KG1 (cell line): ENCODE results near the gene ADAMTS19.

ENCODE experiments used
- DNase-seq: peaks from one replicate; lab custom pipeline; 2025; lab: John Stamatoyannopoulos, UW

The ADAMTS19 gene

GRCh38 chr5:129672006-129672405 is 211.9 kb downstream of the ADAMTS19 start:
- DNase-seq: no peak

- no peak for DNase-seq
These were observed 219.6 kb downstream of the ADAMTS19 start for GRCh38 chr5:129679671-129680070.

- no peak for DNase-seq
These were observed 227.8 kb downstream of the ADAMTS19 start for GRCh38 chr5:129687941-129688340.

- no peak for DNase-seq
These were observed 228.9 kb downstream of the ADAMTS19 start for GRCh38 chr5:129689045-129689444.

GRCh38 chr5:129691220-129691619 is 231.1 kb downstream of the ADAMTS19 start:
- DNase-seq: no peak

GRCh38 chr5:129696636-129697035 is 236.5 kb downstream of the ADAMTS19 start:
- no peak for DNase-seq

- no peak for DNase-seq
These were observed 238.6 kb downstream of the ADAMTS19 start for GRCh38 chr5:129698661-129699060.

GRCh38 chr5:129716235-129716634 is 256.1 kb downstream of the ADAMTS19 start:
- no peak for DNase-seq

- DNase-seq: no peak
These were observed 256.6 kb downstream of the ADAMTS19 start for GRCh38 chr5:129716651-129717050.

- DNase-seq: no peak
These were observed 257.7 kb downstream of the ADAMTS19 start for GRCh38 chr5:129717751-129718310.

GRCh38 chr5:129718471-129719090 is 258.5 kb downstream of the ADAMTS19 start:
- no peak for DNase-seq

GRCh38 chr5:129724222-129724621 is 264.1 kb downstream of the ADAMTS19 start:
- no peak for DNase-seq

GRCh38 chr5:129724647-129725046 is 264.5 kb downstream of the ADAMTS19 start:
- DNase-seq: no peak

GRCh38 chr5:129739773-129740172 is 279.7 kb downstream of the ADAMTS19 start:
- no peak for DNase-seq

- no peak for DNase-seq
These were observed 283.6 kb downstream of the ADAMTS19 start for GRCh38 chr5:129743541-129744187.

GRCh38 chr5:129745997-129746396 is 285.9 kb downstream of the ADAMTS19 start:
- DNase-seq: no peak

- DNase-seq: no peak
These were observed 286.8 kb downstream of the ADAMTS19 start for GRCh38 chr5:129746876-129747275.

GRCh38 chr5:129747572-129748407 is 287.7 kb downstream of the ADAMTS19 start, which contains the start of gene MINAR2:
Gene MINAR2 (plus strand): TSS chr5:129748094. CDS start chr5:129748191, 97 bp downstream.
- DNase-seq: no peak

- DNase-seq: no peak
These were observed 289.1 kb downstream of the ADAMTS19 start for GRCh38 chr5:129748913-129749880.

- no peak for DNase-seq
These were observed 300.7 kb downstream of the ADAMTS19 start for GRCh38 chr5:129760636-129761325.

- no peak for DNase-seq
These were observed 303.6 kb downstream of the ADAMTS19 start for GRCh38 chr5:129763651-129764050.
